AG10803 (cell line): Measurements from ENCODE around the gene TOR2A.

Experiments
- DNase-seq: peaks from one replicate; pipeline ENCODE4 v3.0.0; 2010; ENCODE audit warnings: low read depth
- H3K4me3 ChIP-seq: 2 replicates; pipeline ENCODE4 v1.5.1; 2011; ENCODE audit warnings: mild to moderate bottlenecking, low read length, control low read depth
- TF ChIP-seq, protein P1 (sequence below): conservative IDR thresholded peaks from 2 replicates; pipeline ENCODE4 v1.5.1; 2011; ENCODE audit warnings: mild to moderate bottlenecking, low read length, control low read depth, inconsistent platforms

TOR2A gene

DNA sequence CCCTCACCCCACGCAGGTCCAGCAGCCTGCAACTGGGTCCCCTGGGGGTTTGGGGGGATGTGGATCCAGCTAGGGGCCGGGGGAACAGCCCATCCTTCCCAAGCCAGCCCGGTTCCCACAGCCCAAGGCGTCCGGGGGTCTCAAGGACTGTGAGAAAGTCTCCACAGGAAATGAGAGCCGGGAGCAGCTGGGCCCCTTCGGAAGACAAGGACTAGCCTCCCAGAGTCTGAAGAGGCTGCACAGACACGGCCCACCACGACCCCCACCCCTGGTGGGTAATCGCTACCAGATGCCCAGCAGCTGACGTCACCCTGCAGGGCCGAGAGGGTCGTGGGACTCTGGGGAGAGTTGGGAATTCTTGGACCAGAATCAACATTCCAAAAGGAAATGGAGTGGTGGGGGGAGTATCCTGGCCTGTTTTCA lies 32.8 kb upstream of the TOR2A start:
- no peak for DNase-seq
- H3K4me3 ChIP-seq: no peak overlapping the region

DNA sequence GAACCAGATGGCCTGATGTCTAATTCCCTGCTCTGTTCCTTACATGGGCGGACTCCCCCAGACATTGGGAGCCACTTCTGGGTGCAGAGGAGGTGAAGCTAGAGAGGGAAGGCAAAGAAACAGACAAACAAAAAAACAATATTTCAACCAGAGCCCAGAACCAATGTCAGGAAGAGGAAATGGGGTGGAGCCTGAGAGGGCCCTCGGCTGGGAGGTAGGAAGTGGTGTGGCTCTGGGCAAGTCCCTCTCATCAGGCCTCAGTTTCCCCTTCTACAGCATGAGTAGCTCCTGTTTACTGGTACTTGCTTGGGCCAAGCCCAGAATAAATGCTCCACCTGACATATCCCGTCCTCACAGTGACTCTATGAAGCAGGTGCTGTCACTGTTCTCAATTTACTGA lies 32.3 kb upstream of the TOR2A start:
- no peak for DNase-seq
- TF ChIP-seq, protein P1, sequence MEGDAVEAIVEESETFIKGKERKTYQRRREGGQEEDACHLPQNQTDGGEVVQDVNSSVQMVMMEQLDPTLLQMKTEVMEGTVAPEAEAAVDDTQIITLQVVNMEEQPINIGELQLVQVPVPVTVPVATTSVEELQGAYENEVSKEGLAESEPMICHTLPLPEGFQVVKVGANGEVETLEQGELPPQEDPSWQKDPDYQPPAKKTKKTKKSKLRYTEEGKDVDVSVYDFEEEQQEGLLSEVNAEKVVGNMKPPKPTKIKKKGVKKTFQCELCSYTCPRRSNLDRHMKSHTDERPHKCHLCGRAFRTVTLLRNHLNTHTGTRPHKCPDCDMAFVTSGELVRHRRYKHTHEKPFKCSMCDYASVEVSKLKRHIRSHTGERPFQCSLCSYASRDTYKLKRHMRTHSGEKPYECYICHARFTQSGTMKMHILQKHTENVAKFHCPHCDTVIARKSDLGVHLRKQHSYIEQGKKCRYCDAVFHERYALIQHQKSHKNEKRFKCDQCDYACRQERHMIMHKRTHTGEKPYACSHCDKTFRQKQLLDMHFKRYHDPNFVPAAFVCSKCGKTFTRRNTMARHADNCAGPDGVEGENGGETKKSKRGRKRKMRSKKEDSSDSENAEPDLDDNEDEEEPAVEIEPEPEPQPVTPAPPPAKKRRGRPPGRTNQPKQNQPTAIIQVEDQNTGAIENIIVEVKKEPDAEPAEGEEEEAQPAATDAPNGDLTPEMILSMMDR: no peak
- H3K4me3 ChIP-seq: no peak overlapping the region

More for the DNA sequence above, 32.8 kb upstream of the TOR2A start:
- TF ChIP-seq, protein P1: no peak

DNA sequence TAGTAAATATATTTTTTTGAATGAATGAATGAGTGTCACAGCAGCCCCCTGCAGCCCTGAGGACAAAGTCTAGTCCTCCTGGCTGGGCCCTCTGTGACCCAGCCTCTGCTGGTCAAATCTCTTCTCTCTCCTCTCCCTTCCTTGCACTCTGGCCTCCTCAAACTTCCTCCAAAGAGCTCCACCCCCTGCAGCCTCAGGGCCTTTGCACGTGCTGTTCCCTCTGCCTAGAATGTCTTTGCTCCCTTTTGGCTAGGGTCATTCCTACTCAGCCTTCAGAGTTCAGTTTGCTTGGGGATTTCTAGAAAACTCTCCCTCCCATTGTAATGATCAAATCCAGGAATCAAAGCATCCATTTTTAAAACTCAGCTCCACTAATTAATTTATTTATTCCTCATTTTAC lies 30.3 kb upstream of the TOR2A start:
- DNase-seq: no peak
- H3K4me3 ChIP-seq: no peak overlapping the region
- TF ChIP-seq, protein P1: no peak

DNA sequence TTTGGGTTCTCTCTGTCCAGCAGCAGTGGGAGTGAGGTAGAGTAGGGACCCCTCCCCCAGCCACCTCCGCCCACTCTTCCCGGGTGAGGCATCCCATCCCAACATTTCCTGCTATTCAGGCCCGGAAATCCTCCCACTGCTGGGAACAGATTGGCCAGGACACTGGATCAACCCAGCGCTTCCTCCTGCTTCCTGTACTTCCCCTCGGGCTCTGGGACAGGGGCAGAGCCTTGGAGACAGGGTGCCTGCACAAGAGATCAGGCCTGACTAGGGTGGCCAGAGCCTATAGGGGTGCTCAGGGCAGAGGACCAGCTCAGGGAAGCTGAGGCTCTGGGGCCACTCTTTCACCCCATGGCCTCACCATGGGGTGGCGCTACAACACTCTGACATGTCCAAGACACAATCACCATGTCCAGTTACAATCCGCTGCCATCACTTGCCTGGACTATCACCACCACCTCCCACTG lies 28.9 kb upstream of the TOR2A start:
- no peak for DNase-seq
- TF ChIP-seq, protein P1: peak; percentile 15; the same call in 1 of the 2 replicates

DNA sequence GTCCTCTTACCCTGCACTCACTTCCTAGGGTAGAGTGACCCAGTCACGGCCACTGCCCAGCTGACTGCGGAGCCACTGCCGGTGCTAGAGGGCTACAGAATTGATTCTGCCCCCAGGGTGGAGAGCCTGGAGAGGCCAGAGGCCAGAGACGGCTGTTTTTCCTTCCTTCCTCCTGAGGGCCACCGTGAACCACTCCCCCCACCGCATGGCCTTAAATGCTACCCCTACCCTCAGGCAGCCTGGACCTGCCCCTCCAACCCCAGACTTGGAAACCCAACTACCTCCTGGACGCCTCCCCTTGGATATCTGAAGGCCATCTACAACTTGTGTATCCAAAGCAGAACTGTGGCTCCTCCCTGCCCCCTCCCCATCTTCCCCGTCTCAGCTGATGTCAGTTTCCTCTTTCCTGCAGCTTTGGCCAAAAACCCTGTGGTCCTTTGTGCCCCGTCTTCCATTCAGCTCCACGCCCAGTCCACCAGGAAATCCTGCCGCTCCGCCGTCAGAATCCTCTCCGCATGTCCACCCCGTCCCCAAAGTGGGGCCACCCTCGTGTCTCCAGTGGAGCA lies 27.1 kb upstream of the TOR2A start:
- DNase-seq: no peak

More for the DNA sequence above, 28.9 kb upstream of the TOR2A start:
- H3K4me3 ChIP-seq: no peak overlapping the region

DNA sequence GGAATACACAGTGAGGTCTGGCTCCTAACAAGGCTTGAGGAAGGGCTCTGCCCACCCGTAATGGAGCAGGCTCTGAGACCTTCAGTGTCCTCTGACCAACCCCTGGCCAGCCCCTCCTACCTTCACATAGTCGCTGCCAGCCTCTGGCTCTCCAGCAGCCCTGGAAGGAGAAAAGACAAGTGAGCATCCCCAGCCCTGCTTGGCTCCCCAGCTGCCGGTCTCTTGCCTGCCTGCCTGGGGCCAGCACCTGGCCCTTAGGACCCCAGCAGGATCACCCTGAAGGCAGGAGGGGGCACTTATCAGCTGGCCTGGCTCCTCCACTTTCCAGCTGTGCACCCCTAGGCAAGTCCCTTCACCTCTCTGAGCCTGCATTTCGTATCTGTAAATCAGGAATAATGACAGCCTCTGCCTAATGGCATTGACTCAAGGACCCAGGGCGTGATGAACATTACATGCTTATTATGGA lies 26.4 kb upstream of the TOR2A start:
- H3K4me3 ChIP-seq: no peak overlapping the region
- TF ChIP-seq, protein P1: no peak
- DNase-seq: no peak

More for the DNA sequence above, 27.1 kb upstream of the TOR2A start:
- no peak overlapping the region for H3K4me3 ChIP-seq
- TF ChIP-seq, protein P1: no peak

DNA sequence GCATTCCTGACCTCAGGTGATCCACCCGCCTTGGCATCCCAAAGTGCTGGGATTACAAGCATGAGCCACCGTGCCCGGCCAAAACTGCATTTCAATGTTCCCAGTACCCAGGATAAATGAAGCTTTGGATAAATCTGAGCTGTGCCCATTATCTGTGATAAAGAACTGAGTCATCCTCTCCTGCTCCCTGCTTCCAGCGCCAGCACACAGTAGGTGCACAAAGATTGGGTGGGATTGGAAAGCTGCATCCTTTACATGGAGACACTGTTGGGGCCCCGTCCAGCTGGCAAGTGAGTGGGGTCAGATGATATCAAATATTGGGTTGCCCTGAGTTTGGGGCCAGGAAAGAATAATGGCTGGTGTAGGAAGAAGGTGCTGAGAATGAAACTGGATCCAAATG lies 26.0 kb upstream of the TOR2A start:
- TF ChIP-seq, protein P1: no peak
- no peak for DNase-seq
- H3K4me3 ChIP-seq: no peak overlapping the region
